Panc1 (cell line): ENCODE data around the gene FAM117B. TPM values are rescaled to one million over a fixed set of nuclear protein-coding genes. Genes with fewer than 3 reads are reported as not detected.

Source experiments
- ATAC-seq: fragments of 200-7000 bp; cut with Tn5 transposase; 2 replicates; pipeline ENCODE4 v1.9.1; 2020; ENCODE audit warnings: mild to moderate bottlenecking, moderate library complexity
- BruUV-seq: library from RNA; stranded (reverse); fragments of 400-500 nt; replicated peaks from 2 replicates; lab custom pipeline; 2021; lab: Mats Ljungman, UMichigan
- CTCF ChIA-PET: fragments of 300-600 bp; sonication (Branson Sonifier 250); formaldehyde crosslinking; loops from one replicate; lab custom pipeline; 2022; ENCODE audit warnings: antibody characterized with exemption; lab: Charles Lee
- POLR2A ChIA-PET: fragments of 300-600 bp; sonication (Branson Sonifier 250); formaldehyde crosslinking; loops from one replicate; lab custom pipeline; 2022; ENCODE audit warnings: antibody characterized with exemption; lab: Charles Lee
- DNase-seq: peaks from one replicate; pipeline ENCODE4 v3.0.0-alpha.2; 2010; ENCODE audit warnings: low read depth, low spot score
- H3K27ac ChIP-seq: 2 replicates; pipeline ENCODE4 v1.5.1; 2011; ENCODE audit warnings: mild to moderate bottlenecking, low read length, inconsistent platforms
- H3K27me3 ChIP-seq: fragments of 200-500 bp; sonication (Bioruptor generic); 2 replicates; pipeline ENCODE4 v1.6.0; 2014; ENCODE audit warnings: low read length, inconsistent platforms; ENCODE audit not compliant: control insufficient read depth, insufficient read depth
- H3K36me3 ChIP-seq: fragments of 200-500 bp; sonication (Bioruptor generic); 2 replicates; pipeline ENCODE4 v1.5.1; 2014; ENCODE audit warnings: inconsistent platforms, mild to moderate bottlenecking, low read length, moderate library complexity; ENCODE audit not compliant: control insufficient read depth, insufficient read depth
- H3K4me1 ChIP-seq: 2 replicates; pipeline ENCODE4 v1.5.1; 2011; ENCODE audit warnings: inconsistent platforms, mild to moderate bottlenecking, low read length, moderate library complexity; ENCODE audit not compliant: control insufficient read depth, insufficient read depth
- H3K4me3 ChIP-seq, 2 experiments: 2 replicates each; pipeline ENCODE4 v1.5.1; 2011 to 2012; ENCODE audit warnings: low read depth in 2 of 2, low read length in 2 of 2, mild to moderate bottlenecking in 2 of 2, inconsistent platforms in 1 of 2, moderate library complexity in 1 of 2
- H3K9me3 ChIP-seq: fragments of 200-500 bp; sonication (Bioruptor generic); 2 replicates; pipeline ENCODE4 v1.5.1; 2014; ENCODE audit warnings: low read depth, mild to moderate bottlenecking, inconsistent platforms, low read length, moderate library complexity; ENCODE audit not compliant: control insufficient read depth, insufficient read depth
- CTCF ChIP-seq: fragments of 450-650 bp; IDR thresholded peaks from 2 replicates; pipeline ENCODE4 v1.5.1; 2017; ENCODE audit warnings: mild to moderate bottlenecking
- POLR2AphosphoS5 ChIP-seq: IDR thresholded peaks from 2 replicates; pipeline ENCODE4 v1.6.1; 2012; ENCODE audit warnings: mild to moderate bottlenecking, low read depth, low read length, moderate library complexity
- REST ChIP-seq, 2 experiments: IDR thresholded peaks; 2 replicates each; pipeline ENCODE4 v1.6.1; 2011 to 2012; ENCODE audit warnings: low read depth in 2 of 2, control low read depth in 1 of 2, low read length in 1 of 2, mild to moderate bottlenecking in 1 of 2, moderate library complexity in 1 of 2; ENCODE audit not compliant: insufficient read depth in 1 of 2
- SIN3A ChIP-seq: IDR thresholded peaks from 2 replicates; pipeline ENCODE4 v1.6.1; 2012; ENCODE audit warnings: low read depth, mild to moderate bottlenecking, low read length, moderate library complexity, borderline replicate concordance; ENCODE audit not compliant: insufficient read depth
- TCF7L2 ChIP-seq: IDR thresholded peaks from 2 replicates; pipeline ENCODE4 v1.6.1; 2011; ENCODE audit warnings: mild to moderate bottlenecking, low read depth, low read length, inconsistent platforms
- in situ Hi-C: cut with HindIII; loops from 2 replicates; pipeline ENCODE4 v1.10.0; 2016; ENCODE audit warnings: low sequenced_read_pairs, low pct_unique_long_range_greater_than_20kb
- intact Hi-C: fragments of 100-400 bp; cut with micrococcal nuclease; formaldehyde crosslinking; loops from one replicate; pipeline ENCODE4 v1.10.0; 2022; ENCODE audit not compliant: unreplicated experiment
- total RNA-seq: library from RNA; stranded (reverse); gene quantifications from one replicate; pipeline ENCODE4 v1.2.1, GENCODE V29; 2021; ENCODE audit not compliant: unreplicated experiment

FAM117B gene
- total RNA-seq, 1 experiment from 2014 or later: 7.8 TPM

- Histone ChIP-seq H3K27me3 (no peaks in the 10 kb centered on the region), H3K27ac (no peak overlapping the region), H3K9me3 (no peaks in the 10 kb centered on the region), H3K36me3 (no peaks in the 10 kb centered on the region), H3K4me1 (peaks cover 3% of the 10 kb centered on the region; the same call in 1 of the 2 replicates), H3K4me3 (no peak overlapping the region)
- no peak; the same call in 1 of the 2 replicates for ATAC-seq
- ChIA-PET POLR2A (no interaction called here), CTCF (no interaction called here)
- BruUV-seq: no TSS peak
- TF ChIP-seq REST (IDR thresholded peaks at IDR 0.05; ENCODE audit: insufficient read depth in 1 of 2, low read depth in 2 of 2, low read length in 1 of 2) (no peak), CTCF (no peak)
- in situ Hi-C loops (no loop called here), intact Hi-C loops (no loop called here)
- no peak for DNase-seq
These were observed 83.8 kb downstream of the FAM117B start for GRCh38 chr2:202718614-202719013.

GRCh38 chr2:202720226-202720625 is 85.5 kb downstream of the FAM117B start:
- Histone ChIP-seq H3K36me3 (no peaks in the 10 kb centered on the region), H3K4me1 (peaks cover 3% of the 10 kb centered on the region; the same call in 1 of the 2 replicates), H3K4me3 (no peak overlapping the region), H3K27me3 (no peaks in the 10 kb centered on the region), H3K9me3 (no peaks in the 10 kb centered on the region), H3K27ac (no peak overlapping the region)
- no peak for TF ChIP-seq TCF7L2
- no peak for TF ChIP-seq SIN3A
- no peak for TF ChIP-seq POLR2AphosphoS5
- TF ChIP-seq CTCF: no peak
- no peak for TF ChIP-seq REST (IDR thresholded peaks at IDR 0.05; ENCODE audit: insufficient read depth in 1 of 2, low read depth in 2 of 2, low read length in 1 of 2)
- intact Hi-C loops (no loop called here), in situ Hi-C loops (no loop called here)
- no peak for ATAC-seq
- CTCF ChIA-PET: interaction anchor here (0.7 kb wide), 1 partner anchor 486 kb away, joined by 5 read pairs; no protein-coding TSS in a partner anchor
- no peak for DNase-seq
- BruUV-seq: no TSS peak
- POLR2A ChIA-PET: no interaction called here
